CD14-positive monocyte (primary cell): ENCODE results near the gene SPNS3. TPM values are rescaled to one million over a fixed set of nuclear protein-coding genes. Genes with fewer than 3 reads are reported as not detected.

ENCODE experiments used
- DNase-seq, 3 donors: peaks; one replicate each; pipeline ENCODE4 v3.0.0-alpha.2; 2011 to 2022
- H2AFZ ChIP-seq: 2 replicates; pipeline ENCODE4 v1.6.0; 2012; ENCODE audit warnings: mild to moderate bottlenecking, low read depth, low read length, inconsistent platforms; ENCODE audit not compliant: insufficient read depth, poor library complexity, severe bottlenecking
- H3K27ac ChIP-seq, 2 donors: 1 replicate in 1 of 2; 2 replicates in 1 of 2; pipeline ENCODE4 v1.5.1; 2012 to 2013; ENCODE audit warnings: low read length in 2 of 2, control low read depth in 1 of 2, inconsistent platforms in 1 of 2, low read depth in 1 of 2, mild to moderate bottlenecking in 1 of 2
- H3K27me3 ChIP-seq, 2 donors: one replicate each; pipeline versions ENCODE4 v1.6.0 to v1.6.1; 2011 to 2013; ENCODE audit warnings: low read length in 2 of 2; ENCODE audit not compliant: control insufficient read depth in 2 of 2, insufficient read depth in 2 of 2
- H3K36me3 ChIP-seq, 2 donors: replicated peaks in 1 of 2; 1 replicate in 1 of 2; 2 replicates in 1 of 2; pipeline versions ENCODE4 v1.5.1 to v1.6.1; 2012 to 2013; ENCODE audit warnings: low read length in 2 of 2, control low read depth in 1 of 2, inconsistent platforms in 1 of 2, mild to moderate bottlenecking in 1 of 2; ENCODE audit not compliant: insufficient read depth in 2 of 2, control insufficient read depth in 1 of 2
- H3K4me1 ChIP-seq, 2 donors: 1 replicate in 1 of 2; 2 replicates in 1 of 2; pipeline versions ENCODE4 v1.5.1 to v1.6.1; 2012 to 2013; ENCODE audit warnings: low read length in 2 of 2, control low read depth in 1 of 2, inconsistent platforms in 1 of 2, mild to moderate bottlenecking in 1 of 2, moderate library complexity in 1 of 2; ENCODE audit not compliant: insufficient read depth in 2 of 2, control insufficient read depth in 1 of 2
- H3K4me2 ChIP-seq: replicated peaks from 2 replicates; pipeline ENCODE3; 2012; ENCODE audit warnings: low read length, moderate library complexity, mild to moderate bottlenecking; ENCODE audit not compliant: poor library complexity, severe bottlenecking; ENCODE audit errors: extremely low read depth
- H3K4me3 ChIP-seq, 3 experiments: fragments of 200-600 bp in 1 of 3; sonication (generic) in 1 of 3; replicated peaks in 1 of 3; 1 replicate in 2 of 3; 2 replicates in 1 of 3; pipeline ENCODE4 v1.5.1; 2011 to 2013; ENCODE audit warnings: low read length in 3 of 3, mild to moderate bottlenecking in 3 of 3, control low read depth in 2 of 3, low read depth in 2 of 3, inconsistent platforms in 1 of 3, moderate library complexity in 1 of 3
- H3K79me2 ChIP-seq: 2 replicates; pipeline ENCODE4 v1.6.0; 2012; ENCODE audit warnings: mild to moderate bottlenecking, control low read depth, inconsistent platforms, low read length, moderate library complexity; ENCODE audit not compliant: insufficient read depth
- H3K9ac ChIP-seq: 2 replicates; pipeline ENCODE4 v1.6.0; 2017; ENCODE audit warnings: low read length, mild to moderate bottlenecking; ENCODE audit not compliant: insufficient read depth, poor library complexity, severe bottlenecking
- H3K9me3 ChIP-seq, 2 donors: replicated peaks in 1 of 2; 1 replicate in 1 of 2; 2 replicates in 1 of 2; pipeline versions ENCODE4 v1.5.1 to v1.6.1; 2012 to 2013; ENCODE audit warnings: low read length in 2 of 2, control low read depth in 1 of 2; ENCODE audit not compliant: control insufficient read depth in 1 of 2, insufficient read depth in 1 of 2
- H4K20me1 ChIP-seq: 2 replicates; pipeline ENCODE4 v1.6.0; 2012; ENCODE audit warnings: mild to moderate bottlenecking, low read length, control low read depth, moderate library complexity; ENCODE audit not compliant: insufficient read depth
- H3K27ac Mint-ChIP-seq, 7 donors: one replicate each; pipeline ENCODE4 v1.8.0; 2020; ENCODE audit warnings: mild to moderate bottlenecking in 7 of 7, mixed read lengths in 7 of 7, moderate library complexity in 6 of 7, inconsistent platforms in 2 of 7
- H3K27me3 Mint-ChIP-seq, 3 donors: one replicate each; pipeline ENCODE4 v1.8.0; 2021 to 2022; ENCODE audit warnings: low read depth in 3 of 3, mild to moderate bottlenecking in 3 of 3, mixed read lengths in 3 of 3, moderate library complexity in 3 of 3, inconsistent platforms in 1 of 3
- H3K36me3 Mint-ChIP-seq, 2 donors: one replicate each; pipeline ENCODE4 v1.8.0; 2020; ENCODE audit warnings: mixed read lengths in 2 of 2, inconsistent platforms in 1 of 2, mild to moderate bottlenecking in 1 of 2
- H3K4me1 Mint-ChIP-seq: one replicate; pipeline ENCODE4 v1.8.0; 2020; ENCODE audit warnings: mild to moderate bottlenecking, mixed read lengths
- H3K4me3 Mint-ChIP-seq, 2 donors: one replicate each; pipeline ENCODE4 v1.8.0; 2020; ENCODE audit warnings: mild to moderate bottlenecking in 2 of 2, mixed read lengths in 2 of 2, moderate library complexity in 1 of 2
- H3K9me3 Mint-ChIP-seq, 7 donors: one replicate each; pipeline ENCODE4 v1.8.0; 2020 to 2022; ENCODE audit warnings: mixed read lengths in 7 of 7, mild to moderate bottlenecking in 6 of 7, moderate library complexity in 6 of 7, inconsistent platforms in 2 of 7
- CTCF ChIP-seq: fragments of 200-600 bp; IDR thresholded peaks from one replicate; pipeline ENCODE4 v1.8.0; 2022; ENCODE audit warnings: antibody characterized with exemption, mild to moderate bottlenecking
- WGBS: methylation state at CpG from one replicate; pipeline ENCODE4 v1.1.5; 2013; ENCODE audit warnings: missing lambda C conversion rate; ENCODE audit not compliant: insufficient coverage; 5-methylcytosine and 5-hydroxymethylcytosine counted together
- intact Hi-C, 2 donors: fragments of 100-400 bp; cut with micrococcal nuclease; formaldehyde crosslinking; loops; one replicate each; pipeline versions ENCODE4 v1.15.0 to v1.15.1; 2023
- polyA plus RNA-seq, 3 donors: library from polyadenylated mRNA; depleted of rRNA in 1 of 3; unstranded in 2 of 3; stranded (reverse) in 1 of 3; fragments of 300-500 nt in 2 of 3; fragments of >200 nt in 1 of 3; fragmentation: Illumina TruSeq in 2 of 3; gene quantifications; 1 replicate in 2 of 3; 2 replicates in 1 of 3; pipeline ENCODE4 v1.2.3, GENCODE V29; 2012 to 2021

The SPNS3 gene
- polyA plus RNA-seq, 3 donors, result 2.3 to 5.7 (median 4.5) TPM

- no peak for DNase-seq
- Mint-ChIP-seq H3K27me3 (peaks cover 0 to 3% (median 0%) of the 10 kb centered on the region in 3 donors), H3K27ac (no peak overlapping the region), H3K4me1 (peaks cover 28% of the 10 kb centered on the region), H3K4me3 (no peak overlapping the region), H3K9me3 (no peaks in the 10 kb centered on the region), H3K36me3 (peaks cover 30 to 36% of the 10 kb centered on the region in 2 donors)
- Histone ChIP-seq H3K4me1 (peaks cover 16 to 21% of the 10 kb centered on the region in 2 donors), H3K79me2 (peaks cover 26% of the 10 kb centered on the region), H3K9ac (no peak overlapping the region), H3K27ac (no peak overlapping the region), H3K4me3 (no peak overlapping the region), H3K27me3 (no peaks in the 10 kb centered on the region), H3K36me3 (peaks cover 2 to 34% of the 10 kb centered on the region in 2 donors), H2AFZ (no peak overlapping the region), H4K20me1 (no peaks in the 10 kb centered on the region), H3K4me2 (no peak overlapping the region), H3K9me3 (no peaks in the 10 kb centered on the region)
- intact Hi-C loops, result no loop called here
- WGBS, result 22% methylated on average over 2 of the region's 11 CpGs
- TF ChIP-seq CTCF, result no peak
These were observed 14.6 kb downstream of the SPNS3 start for GRCh38 chr17:4448197-4448980.

GRCh38 chr17:4449736-4450135, 16.0 kb downstream of the SPNS3 start:
- H4K20me1 ChIP-seq, result no peaks in the 10 kb centered on the region
- Mint-ChIP-seq H3K27me3 (peaks cover 0 to 3% (median 1%) of the 10 kb centered on the region in 3 donors), H3K36me3 (peaks cover 32 to 36% of the 10 kb centered on the region in 2 donors), H3K27ac (peak overlapping the region in 1 of 7 donors; percentile 58), H3K4me3 (no peak overlapping the region), H3K9me3 (no peaks in the 10 kb centered on the region), H3K4me1 (peaks cover 28% of the 10 kb centered on the region)
- H3K36me3 ChIP-seq, result peaks cover 2 to 35% of the 10 kb centered on the region in 2 donors
- no peak overlapping the region for H3K4me2 ChIP-seq
- peaks cover 11 to 15% of the 10 kb centered on the region in 2 donors for H3K4me1 ChIP-seq
- no peak overlapping the region for H2AFZ ChIP-seq
- no peak overlapping the region for H3K4me3 ChIP-seq
- H3K9ac ChIP-seq, result no peak overlapping the region
- H3K27me3 ChIP-seq, result no peaks in the 10 kb centered on the region
- no peaks in the 10 kb centered on the region for H3K9me3 ChIP-seq
- H3K79me2 ChIP-seq, result peaks cover 23% of the 10 kb centered on the region
- intact Hi-C loops, result no loop called here
- no peak for DNase-seq
- no peak for TF ChIP-seq CTCF
- 38% methylated on average over 11 of the region's 11 CpGs for WGBS
- no peak overlapping the region for H3K27ac ChIP-seq
